ENCODE results near the gene ASB6.
A peak's percentile ranks its signal among the peaks of the same experiment; 100 is the strongest.

DNA sequence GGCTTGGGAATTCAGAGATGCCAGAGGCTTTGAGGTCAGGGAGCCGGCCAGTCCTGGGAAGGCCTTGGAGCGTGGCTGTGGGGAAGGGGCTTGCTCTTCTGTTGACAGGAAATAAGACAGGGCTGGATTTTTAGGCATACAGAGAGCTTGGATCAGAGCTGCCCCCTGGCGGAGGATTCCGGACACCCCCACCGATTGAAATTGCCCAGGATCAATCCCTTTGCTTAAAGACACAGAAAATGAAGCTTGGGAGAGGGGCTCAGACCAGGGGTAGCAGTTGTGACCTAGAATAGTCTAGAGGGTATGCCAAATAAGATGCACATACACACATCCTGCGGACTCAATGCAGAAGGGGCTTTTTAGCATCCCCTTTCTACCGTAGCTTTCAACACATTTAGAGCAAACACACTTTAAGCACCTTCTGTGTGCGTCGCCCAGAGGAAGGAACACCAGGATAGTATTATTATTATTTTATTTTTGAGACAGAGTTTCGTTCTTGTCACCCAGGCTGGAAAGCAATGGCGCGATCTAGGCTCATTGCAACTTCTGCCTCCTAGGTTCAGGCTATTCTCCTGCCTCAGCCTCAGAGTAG lies 17.7 kb downstream of the ASB6 start:
- TF ChIP-seq ETV6 (CRISPR knock-in tag; IDR thresholded peaks at IDR 0.05): no peak
- TF ChIP-seq, protein P1, sequence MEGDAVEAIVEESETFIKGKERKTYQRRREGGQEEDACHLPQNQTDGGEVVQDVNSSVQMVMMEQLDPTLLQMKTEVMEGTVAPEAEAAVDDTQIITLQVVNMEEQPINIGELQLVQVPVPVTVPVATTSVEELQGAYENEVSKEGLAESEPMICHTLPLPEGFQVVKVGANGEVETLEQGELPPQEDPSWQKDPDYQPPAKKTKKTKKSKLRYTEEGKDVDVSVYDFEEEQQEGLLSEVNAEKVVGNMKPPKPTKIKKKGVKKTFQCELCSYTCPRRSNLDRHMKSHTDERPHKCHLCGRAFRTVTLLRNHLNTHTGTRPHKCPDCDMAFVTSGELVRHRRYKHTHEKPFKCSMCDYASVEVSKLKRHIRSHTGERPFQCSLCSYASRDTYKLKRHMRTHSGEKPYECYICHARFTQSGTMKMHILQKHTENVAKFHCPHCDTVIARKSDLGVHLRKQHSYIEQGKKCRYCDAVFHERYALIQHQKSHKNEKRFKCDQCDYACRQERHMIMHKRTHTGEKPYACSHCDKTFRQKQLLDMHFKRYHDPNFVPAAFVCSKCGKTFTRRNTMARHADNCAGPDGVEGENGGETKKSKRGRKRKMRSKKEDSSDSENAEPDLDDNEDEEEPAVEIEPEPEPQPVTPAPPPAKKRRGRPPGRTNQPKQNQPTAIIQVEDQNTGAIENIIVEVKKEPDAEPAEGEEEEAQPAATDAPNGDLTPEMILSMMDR (IDR thresholded peaks at IDR 0.05): peak; percentile 61
- TF ChIP-seq NFE2L1 (CRISPR knock-in tag; IDR thresholded peaks at IDR 0.05): no peak
- TF ChIP-seq GABPB1 (CRISPR knock-in tag; IDR thresholded peaks at IDR 0.05): no peak
- TF ChIP-seq GRHL2 (CRISPR knock-in tag; IDR thresholded peaks at IDR 0.05; ENCODE audit: insufficient replicate concordance, severe bottlenecking): no peak
- TF ChIP-seq FOXJ3 (CRISPR knock-in tag; IDR thresholded peaks at IDR 0.05; ENCODE audit: borderline replicate concordance): no peak
- TF ChIP-seq, protein P2, sequence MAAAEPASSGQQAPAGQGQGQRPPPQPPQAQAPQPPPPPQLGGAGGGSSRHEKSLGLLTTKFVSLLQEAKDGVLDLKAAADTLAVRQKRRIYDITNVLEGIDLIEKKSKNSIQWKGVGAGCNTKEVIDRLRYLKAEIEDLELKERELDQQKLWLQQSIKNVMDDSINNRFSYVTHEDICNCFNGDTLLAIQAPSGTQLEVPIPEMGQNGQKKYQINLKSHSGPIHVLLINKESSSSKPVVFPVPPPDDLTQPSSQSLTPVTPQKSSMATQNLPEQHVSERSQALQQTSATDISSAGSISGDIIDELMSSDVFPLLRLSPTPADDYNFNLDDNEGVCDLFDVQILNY (CRISPR knock-in tag; IDR thresholded peaks at IDR 0.05): no peak
